Inflammatory macrophage (primary cell): ENCODE measurements around the gene DYNLL2.
"Not testable (repeated sequence)": the region's sequence is repeated elsewhere in the genome, so short reads cannot be mapped to it uniquely, and the experiment has no call there.

Experiments used
- DNase-seq, 2 donors: peaks; one replicate each; pipeline ENCODE4 v3.0.0-alpha.2; 2020 to 2022

Gene DYNLL2

GRCh38 chr17:58073266-58073665, 10.0 kb upstream of the DYNLL2 start:
- DNase-seq: not testable (repeated sequence)

- not testable (repeated sequence) for DNase-seq
Observed at GRCh38 chr17:58074406-58074805, 8.8 kb upstream of the DYNLL2 start.

GRCh38 chr17:58079300-58080033, 3.8 kb upstream of the DYNLL2 start:
- no peak for DNase-seq

- no peak for DNase-seq
Observed at GRCh38 chr17:58081646-58082340, 1.4 kb upstream of the DYNLL2 start.

DNA sequence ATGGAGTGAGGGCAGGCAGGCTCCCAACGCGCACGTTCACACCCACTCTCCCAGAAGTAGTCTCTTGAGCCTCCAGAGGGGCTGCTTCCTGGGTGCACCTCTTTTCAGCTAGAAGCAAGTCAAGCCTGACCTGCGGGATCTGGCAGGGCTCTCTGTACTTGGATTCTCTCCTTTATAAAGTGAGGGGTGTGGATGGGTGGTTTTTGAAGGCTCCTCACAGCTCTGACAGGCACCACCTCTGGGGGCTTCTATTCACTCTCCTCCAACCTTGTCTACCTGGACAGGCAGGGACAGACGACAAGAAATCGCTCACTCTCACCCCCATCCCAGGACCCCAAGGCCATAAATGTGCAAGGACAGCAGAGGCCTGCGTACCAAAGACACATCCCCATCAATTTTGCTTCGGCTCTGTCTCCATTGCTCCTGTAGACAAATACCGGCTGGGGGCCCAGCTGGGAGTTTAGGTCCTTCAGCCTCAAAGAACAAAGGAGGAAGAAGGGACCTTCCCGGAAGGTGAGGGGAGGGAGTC, 814 bp upstream of the DYNLL2 start:
- no peak for DNase-seq

- peak; percentile 57 to 66 for DNase-seq
Observed at GRCh38 chr17:58083491-58084316, 485 bp downstream of the DYNLL2 start.

DNA sequence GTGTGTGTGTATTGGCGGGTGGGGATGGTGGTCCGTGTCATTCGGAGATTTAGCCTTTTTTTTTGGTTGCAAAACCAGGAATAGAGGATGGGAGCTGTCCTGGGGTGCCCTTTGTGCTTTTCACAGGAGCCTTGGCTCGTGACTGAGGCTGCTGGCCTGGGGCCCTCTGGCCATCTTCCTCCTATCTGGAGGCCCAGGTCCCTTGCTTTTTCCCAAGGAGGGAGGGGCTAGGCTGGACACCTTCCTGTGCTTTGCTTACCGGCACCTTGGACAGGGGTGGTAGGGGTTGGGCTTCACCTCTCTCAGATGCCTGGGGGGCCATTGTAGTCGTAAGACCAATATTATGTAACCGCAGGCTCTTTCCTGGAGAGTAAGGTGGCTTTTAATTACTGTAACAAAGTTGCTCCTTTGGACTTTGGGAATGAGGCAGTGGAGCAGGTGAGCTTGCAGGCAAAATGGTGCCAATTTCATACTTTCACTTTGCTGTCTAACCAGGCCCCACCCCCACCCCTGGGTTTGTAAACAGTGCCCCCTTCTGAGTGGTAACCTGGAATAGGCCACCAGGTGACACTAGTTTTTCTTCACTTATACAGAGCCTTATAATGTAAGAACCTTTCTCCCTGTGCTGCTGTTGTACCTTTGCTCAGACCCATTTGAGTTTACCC, 1.2 kb downstream of the DYNLL2 start:
- peak; percentile 12 to 24 for DNase-seq

DNA sequence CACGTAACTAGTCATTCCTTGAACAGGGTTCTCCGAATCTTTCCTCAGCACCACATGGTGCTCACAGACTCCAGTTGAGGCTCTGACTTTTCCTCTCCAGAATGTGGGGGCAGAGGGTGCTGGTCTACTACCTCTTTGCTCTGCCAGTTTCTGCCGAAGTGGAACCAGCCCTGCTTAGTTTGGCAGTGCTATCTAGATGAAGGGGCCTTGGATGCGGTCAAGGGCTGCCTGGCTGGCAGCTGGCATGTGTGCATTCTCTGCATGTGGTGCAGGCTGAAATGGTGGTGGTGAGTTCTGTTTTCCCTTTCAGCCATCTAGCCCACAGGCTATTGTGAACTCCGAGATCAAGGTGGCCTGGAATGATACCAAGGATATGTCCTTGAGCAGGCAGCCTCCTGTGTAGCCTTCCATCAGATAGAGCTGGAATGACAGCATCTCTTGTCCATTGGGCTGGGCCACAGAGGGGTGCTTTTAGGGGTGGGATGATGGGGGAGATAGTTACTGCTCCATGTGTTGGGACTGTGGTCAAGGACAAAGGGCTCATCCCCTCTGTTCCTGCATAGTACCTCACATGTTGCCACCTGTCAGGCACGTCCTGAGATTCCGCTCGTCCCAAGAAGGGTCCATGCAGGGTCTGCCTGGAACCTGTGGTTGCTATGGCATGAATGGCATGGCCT, 2.0 kb downstream of the DYNLL2 start:
- peak; percentile 4 to 8 for DNase-seq

DNA sequence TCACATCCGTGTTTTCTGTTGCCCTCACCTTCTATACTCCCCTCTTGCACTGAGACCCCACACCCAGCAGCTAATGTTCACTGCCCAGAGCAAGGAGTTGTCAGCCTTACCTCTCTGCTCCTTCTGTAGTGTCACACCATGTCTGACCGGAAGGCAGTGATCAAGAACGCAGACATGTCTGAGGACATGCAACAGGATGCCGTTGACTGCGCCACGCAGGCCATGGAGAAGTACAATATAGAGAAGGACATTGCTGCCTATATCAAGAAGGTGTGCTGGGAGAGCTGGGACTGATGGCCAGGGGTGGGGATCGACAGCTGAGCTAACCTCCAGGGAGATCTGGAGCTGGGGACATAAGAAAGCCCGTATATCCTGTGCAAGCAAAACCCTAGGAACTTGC, 3.7 kb downstream of the DYNLL2 start:
- no peak for DNase-seq

DNA sequence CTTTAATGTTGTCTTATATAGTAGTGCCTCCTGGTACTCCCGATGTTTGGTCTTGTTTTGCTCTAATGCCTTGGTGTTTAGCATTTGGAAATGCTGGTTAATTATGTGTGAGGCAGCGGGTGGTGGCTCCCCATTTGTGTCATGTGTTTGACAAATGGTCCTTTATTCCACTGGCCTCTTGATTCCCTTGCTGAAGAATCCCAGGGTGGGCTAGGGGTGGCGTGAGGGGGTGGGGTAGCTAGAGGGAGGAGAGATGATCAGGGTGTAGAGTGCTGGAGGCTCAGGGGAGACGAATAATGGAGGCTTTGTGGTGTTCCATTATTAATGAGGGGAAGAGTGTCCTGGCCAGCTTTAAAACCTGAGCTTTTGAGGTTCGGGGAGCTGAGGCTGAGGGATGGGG, 5.4 kb downstream of the DYNLL2 start:
- DNase-seq: no peak

DNA sequence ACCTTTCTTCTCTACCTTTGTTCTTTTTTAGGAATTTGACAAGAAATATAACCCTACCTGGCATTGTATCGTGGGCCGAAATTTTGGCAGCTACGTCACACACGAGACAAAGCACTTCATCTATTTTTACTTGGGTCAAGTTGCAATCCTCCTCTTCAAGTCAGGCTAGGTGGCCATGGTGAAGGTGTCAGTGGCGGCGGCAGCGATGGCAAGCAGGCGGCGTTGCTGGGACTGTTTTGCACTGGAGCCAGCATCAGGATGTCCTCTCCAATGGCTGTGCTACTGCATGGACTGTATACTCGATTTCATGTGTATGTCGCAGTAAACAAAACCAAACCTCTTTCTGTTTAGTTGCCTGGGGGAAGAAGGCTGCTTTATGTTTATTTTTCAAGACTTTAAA, 5.9 kb downstream of the DYNLL2 start:
- DNase-seq: no peak

DNA sequence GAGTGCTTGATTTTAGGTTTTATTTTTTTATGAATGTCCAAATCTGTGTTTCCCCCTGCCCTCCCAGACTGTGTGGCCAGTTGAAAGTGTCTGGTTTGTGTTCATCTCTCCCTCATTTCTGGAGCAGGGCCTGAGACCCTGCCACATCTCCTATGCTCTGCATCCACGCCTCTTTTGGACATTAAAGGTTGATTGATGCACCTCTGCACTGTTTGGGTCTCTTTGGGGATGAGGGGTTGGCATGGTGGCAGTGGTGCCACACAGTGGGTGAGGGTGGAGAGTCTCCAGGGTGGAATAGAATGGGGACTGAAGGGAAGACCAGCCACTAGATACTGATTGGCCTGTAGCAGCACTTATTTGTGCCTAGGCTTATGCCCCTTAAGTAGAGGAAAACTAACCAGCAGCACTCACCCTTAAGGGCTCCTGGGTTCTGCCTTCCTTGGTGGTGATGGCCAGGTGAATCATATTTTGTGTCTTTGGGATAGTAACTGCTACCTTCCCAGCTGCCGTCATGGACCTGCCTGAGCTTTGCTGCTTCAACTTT, 7.9 kb downstream of the DYNLL2 start:
- no peak for DNase-seq

GRCh38 chr17:58092101-58092796, 9.0 kb downstream of the DYNLL2 start:
- DNase-seq: no peak

- no peak for DNase-seq
Observed at GRCh38 chr17:58092797-58093385, 9.7 kb downstream of the DYNLL2 start.

GRCh38 chr17:58094118-58094517, 10.9 kb downstream of the DYNLL2 start:
- no peak for DNase-seq

DNA sequence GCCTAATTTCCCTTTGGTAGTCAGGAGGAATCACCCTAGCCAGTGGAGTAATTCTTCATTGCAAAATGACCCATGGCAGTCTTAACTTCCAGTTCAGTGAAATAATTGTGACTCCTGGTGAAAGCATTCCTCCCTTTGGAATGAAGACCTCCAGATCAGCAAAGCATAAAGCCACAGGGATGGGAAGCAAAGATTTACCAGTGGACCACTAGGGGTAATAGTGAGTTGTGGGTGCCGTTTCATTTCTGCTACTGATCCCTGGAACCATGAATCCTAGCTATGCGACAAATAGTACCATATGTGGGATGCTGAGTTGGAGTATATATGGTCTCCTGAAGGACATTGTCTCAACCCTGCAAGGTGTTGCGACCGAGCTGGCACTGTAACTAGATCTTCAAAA, 13.7 kb downstream of the DYNLL2 start:
- no peak for DNase-seq

GRCh38 chr17:58097384-58098088, 14.3 kb downstream of the DYNLL2 start:
- DNase-seq: no peak

DNA sequence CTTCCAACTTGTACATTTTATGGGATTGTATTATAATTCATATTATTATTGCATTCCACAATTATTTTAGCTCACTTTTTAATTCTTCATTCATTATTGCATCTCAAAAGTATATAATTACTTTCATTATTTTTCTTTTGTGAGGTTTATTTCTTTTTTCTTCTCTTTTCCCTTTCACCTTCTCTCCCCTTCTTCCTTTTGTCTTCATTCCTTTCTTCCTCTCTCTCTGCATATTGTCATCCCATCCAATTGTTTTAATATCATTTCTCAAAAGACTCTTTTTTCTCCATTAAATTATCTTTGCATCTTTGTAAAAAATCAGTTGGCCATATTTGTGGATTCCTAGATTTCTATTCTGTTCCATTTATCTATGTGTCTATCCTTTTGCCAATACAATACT, 17.3 kb downstream of the DYNLL2 start:
- DNase-seq: no peak

- not testable (repeated sequence) for DNase-seq
Observed at GRCh38 chr17:58101898-58102297, 18.7 kb downstream of the DYNLL2 start.

- no peak for DNase-seq
Observed at GRCh38 chr17:58105093-58105492, 21.9 kb downstream of the DYNLL2 start.
